Measurements from ENCODE around the gene ANKRD17.
"Not testable (repeated sequence)": the region's sequence is repeated elsewhere in the genome, so short reads cannot be mapped to it uniquely, and the experiment has no call there.

ANKRD17 gene

DNA sequence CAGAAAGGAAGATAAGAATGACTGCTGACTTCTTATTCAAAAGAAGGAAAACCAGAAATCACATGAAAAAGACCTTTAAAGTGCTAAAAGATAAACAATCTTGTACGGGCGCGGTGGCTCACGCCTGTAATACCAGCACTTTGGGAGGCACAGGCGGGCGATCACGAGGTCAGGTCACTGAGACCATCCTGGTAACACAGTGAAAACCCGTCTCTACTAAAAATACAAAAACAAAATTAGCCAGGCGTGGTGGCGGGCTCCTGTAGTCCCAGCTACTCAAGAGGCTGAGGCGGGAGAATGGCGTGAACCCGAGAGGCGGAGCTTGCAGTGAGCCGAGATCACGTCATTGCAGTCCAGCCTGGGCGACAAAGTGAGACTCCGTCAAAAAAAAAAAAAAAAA is 54.6 kb downstream of the ANKRD17 start:
- not testable (repeated sequence) for DNase-seq (ENCODE audit: low spot score)

GRCh38 chr4:73197220-73197619 is 61.4 kb downstream of the ANKRD17 start:
- no peak for DNase-seq (ENCODE audit: low spot score)

DNA sequence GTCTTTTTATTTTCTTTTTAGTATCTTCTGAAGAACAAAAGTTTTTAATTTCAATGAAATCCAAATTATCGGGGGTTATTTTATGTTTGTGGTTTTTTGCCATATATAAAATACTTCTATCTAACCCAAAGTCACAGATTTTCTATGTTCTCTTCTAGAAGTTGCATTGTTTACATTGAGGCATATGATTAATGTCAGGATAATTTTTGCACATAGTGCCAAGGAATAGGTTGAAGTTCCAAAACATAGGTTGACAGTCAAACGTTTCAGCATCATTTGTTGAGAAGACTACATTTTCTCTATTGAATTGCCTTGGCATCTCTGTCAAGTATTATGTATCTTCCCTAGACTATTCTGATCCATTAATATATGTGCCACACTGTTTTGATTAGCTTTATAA is 64.5 kb downstream of the ANKRD17 start:
- DNase-seq (ENCODE audit: low spot score): no peak

- DNase-seq (ENCODE audit: low spot score): no peak
These were observed 64.9 kb downstream of the ANKRD17 start for GRCh38 chr4:73193659-73194058.

GRCh38 chr4:73193155-73193554 is 65.4 kb downstream of the ANKRD17 start:
- DNase-seq (ENCODE audit: low spot score): no peak

DNA sequence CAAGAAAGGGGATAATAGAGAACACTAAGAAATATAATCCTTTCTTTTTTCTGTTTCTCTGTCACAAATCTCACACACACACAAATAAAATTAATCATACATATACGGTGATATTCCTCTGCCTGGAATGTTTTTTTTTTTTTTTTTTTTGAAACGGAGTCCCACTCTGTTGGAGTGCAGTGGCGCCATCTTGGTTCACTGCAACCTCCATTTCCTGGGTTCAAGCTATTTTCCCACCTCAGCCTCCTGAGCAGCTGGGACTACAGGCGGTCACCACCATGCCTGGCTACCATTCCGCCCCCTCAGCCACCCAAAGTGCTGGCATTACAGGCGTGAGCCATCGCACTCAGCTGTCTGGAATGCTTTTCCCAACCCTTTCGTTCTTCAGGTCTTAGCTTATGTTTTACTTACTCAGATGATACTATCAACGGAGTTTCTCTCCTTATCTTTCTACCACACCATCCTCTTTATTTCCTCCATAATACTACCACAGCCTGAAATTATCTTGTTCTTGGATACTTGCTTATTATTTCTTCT is 69.3 kb downstream of the ANKRD17 start:
- DNase-seq (ENCODE audit: low spot score): no peak

- DNase-seq (ENCODE audit: low spot score): no peak
These were observed 71.3 kb downstream of the ANKRD17 start for GRCh38 chr4:73187325-73187724.

GRCh38 chr4:73185903-73186302 is 72.7 kb downstream of the ANKRD17 start:
- no peak for DNase-seq (ENCODE audit: low spot score)

DNA sequence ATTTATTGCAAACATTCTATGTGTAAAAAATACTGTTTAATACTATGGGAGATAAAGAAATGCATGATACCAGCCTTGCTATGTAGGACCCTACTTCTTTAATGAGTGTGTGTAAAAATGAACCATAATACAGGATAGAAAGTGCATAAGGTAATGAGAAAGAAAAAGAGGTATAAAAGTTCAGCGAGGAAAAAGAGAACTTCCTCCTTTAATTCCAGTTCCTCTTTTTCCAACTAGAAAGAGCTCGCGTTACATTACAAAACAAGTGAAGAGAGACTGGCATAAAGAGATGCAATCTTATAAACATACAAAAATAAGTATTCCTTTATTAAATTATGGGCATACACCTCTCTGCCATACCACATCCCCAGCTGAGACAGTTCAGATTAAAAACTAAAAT is 77.4 kb downstream of the ANKRD17 start:
- no peak for DNase-seq (ENCODE audit: low spot score)

- DNase-seq (ENCODE audit: low spot score): no peak
These were observed 80.2 kb downstream of the ANKRD17 start for GRCh38 chr4:73178389-73178788.

- no peak for DNase-seq (ENCODE audit: low spot score)
These were observed 86.4 kb downstream of the ANKRD17 start for GRCh38 chr4:73172161-73172560.

GRCh38 chr4:73170518-73171198 is 87.9 kb downstream of the ANKRD17 start:
- no peak for DNase-seq (ENCODE audit: low spot score)

DNA sequence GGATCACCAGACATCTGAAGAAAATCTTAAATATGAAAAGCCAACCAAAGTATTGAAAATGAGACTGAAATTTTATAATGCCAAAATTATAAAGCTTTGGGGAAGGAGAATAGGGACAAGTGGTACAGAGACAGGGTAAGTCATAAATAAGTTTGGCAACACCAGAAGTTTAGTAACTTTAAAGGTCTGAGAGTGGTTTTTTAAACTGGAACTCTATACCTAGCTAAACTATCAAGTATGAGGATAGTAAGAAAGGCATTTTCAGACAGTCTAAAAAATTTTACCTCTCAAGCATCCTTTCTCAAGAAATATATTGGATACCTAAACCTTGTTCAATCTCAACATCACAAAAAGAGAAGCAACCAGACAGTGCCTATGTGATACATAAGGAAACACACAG is 92.4 kb downstream of the ANKRD17 start:
- DNase-seq (ENCODE audit: low spot score): no peak

DNA sequence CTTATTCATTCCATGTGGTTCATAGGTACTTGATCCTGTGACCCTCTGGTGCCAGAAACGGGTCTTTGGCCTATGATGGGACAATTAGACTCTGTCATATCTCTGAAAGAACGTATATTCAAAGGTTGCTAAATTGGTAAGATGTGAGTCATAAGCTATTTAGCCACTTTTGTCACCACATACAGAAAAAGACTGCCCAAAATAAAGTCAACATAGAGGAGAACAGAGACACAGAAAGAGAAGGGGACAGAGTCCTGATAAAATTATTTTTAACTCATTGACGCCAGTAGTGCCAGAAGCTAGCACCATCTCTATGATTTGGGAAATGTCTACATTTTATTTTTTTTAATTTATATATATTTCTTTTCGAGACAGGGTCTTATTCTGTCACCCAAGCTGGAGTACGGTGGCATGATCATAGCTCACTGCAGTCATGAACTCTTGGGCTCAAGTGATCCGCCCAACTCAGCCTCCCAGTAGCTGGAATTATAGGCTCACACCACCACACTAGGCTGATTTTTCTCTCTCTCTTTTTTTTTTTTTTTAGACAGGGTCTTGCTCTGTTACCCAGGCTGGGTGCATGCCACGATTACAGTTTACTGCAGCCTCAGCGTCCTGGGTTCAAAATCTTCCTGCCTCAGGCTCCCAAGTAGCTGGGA is 96.9 kb downstream of the ANKRD17 start:
- no peak for DNase-seq (ENCODE audit: low spot score)

GRCh38 chr4:73156394-73156793 is 102.2 kb downstream of the ANKRD17 start:
- DNase-seq (ENCODE audit: low spot score): no peak

GRCh38 chr4:73152893-73153292 is 105.7 kb downstream of the ANKRD17 start:
- DNase-seq (ENCODE audit: low spot score): no peak

DNA sequence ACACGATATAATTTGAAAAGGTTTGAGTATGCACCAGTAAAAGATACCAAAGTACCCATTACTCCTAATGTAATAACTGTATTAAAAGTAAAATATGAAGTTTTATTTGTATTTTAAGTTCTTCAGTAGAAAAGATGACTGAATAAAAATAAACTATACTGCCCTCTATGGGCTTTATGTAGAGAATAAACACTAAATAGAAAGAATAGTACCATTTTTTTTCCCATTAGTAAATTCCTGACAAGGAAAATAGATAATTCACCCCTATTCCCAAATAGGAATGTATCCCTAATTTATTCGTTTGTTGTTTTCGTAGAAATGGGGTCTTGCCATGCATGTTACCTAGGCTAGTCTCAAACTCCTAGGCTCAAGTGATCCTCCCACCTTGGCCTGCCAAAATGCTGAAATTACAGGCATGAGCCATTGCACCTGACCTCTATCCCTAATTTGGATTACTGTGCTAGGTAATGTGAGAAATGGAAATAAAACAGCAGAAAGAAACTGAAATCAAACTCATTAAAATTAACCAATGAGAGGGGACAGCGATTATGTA is 115.5 kb downstream of the ANKRD17 start:
- no peak for DNase-seq (ENCODE audit: low spot score)

- DNase-seq (ENCODE audit: low spot score): no peak
These were observed 118.6 kb downstream of the ANKRD17 start for GRCh38 chr4:73139991-73140390.

GRCh38 chr4:73139245-73139644 is 119.4 kb downstream of the ANKRD17 start:
- DNase-seq (ENCODE audit: low spot score): no peak

GRCh38 chr4:73137121-73137520 is 121.5 kb downstream of the ANKRD17 start:
- no peak for DNase-seq (ENCODE audit: low spot score)

DNA sequence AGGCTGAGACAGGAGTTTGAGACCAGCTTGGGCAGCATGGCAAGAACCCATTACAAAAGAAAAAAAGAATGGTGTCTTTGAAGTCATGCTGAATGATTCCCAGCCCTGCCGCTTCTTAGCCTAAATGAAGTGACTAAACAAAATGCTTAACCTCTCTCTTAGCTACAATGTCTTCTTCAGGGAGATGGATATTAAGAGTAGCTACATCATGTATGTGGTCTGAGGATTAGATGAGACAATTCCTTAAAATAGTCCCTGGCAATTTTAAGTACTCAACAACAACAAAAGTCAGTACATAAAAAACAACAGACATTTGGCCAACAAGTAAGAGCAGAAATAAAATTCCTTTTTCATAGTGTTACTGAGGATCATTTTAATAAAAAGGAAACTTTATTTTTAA is 124.8 kb downstream of the ANKRD17 start:
- DNase-seq (ENCODE audit: low spot score): no peak

GRCh38 chr4:73131281-73131680 is 127.3 kb downstream of the ANKRD17 start:
- DNase-seq (ENCODE audit: low spot score): no peak

DNA sequence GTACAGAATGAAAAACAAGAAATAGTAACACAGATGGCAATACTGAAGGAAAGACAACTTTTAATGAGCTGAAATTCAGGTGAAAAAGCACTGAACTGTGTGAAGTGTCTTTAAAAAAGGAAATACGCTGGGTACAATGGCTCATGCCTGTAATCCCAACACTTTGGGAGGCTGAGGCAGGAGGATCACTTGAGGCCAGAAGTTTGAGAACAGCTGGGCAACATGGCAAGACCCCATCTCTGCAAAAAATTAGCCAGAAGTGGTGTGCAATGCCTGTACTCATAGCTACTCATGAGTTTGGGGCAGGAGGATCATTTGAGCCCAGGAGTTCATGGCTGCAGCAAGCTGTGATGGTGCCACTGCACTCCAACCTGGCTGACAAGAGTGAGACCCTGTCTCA is 129.3 kb downstream of the ANKRD17 start:
- DNase-seq (ENCODE audit: low spot score): no peak

Data from left forelimb (tissue), 1 donor.